Mucosa of rectum (tissue), 2 donors: ENCODE measurements around the gene RHOU.

ENCODE experiments used
- H3K27ac ChIP-seq, 2 donors: one replicate each; pipeline ENCODE4 v1.7.0; 2013; ENCODE audit warnings: inconsistent platforms in 2 of 2, low read depth in 2 of 2, low read length in 2 of 2
- H3K27me3 ChIP-seq, 2 donors: one replicate each; pipeline ENCODE4 v1.7.0; 2013; ENCODE audit warnings: low read length in 2 of 2; ENCODE audit not compliant: control insufficient read depth in 2 of 2, insufficient read depth in 2 of 2
- H3K36me3 ChIP-seq, 2 donors: one replicate each; pipeline ENCODE4 v1.7.0; 2013; ENCODE audit warnings: low read length in 2 of 2; ENCODE audit not compliant: control insufficient read depth in 2 of 2, insufficient read depth in 2 of 2
- H3K4me1 ChIP-seq, 2 donors: one replicate each; pipeline ENCODE4 v1.7.0; 2013; ENCODE audit warnings: low read length in 2 of 2, mild to moderate bottlenecking in 1 of 2; ENCODE audit not compliant: control insufficient read depth in 2 of 2, insufficient read depth in 2 of 2
- H3K4me3 ChIP-seq, 2 donors: one replicate each; pipeline ENCODE4 v1.7.0; 2013; ENCODE audit warnings: low read length in 2 of 2
- H3K9ac ChIP-seq, 2 donors: one replicate each; pipeline ENCODE4 v1.7.0; 2013; ENCODE audit warnings: low read length in 2 of 2, low read depth in 1 of 2, mild to moderate bottlenecking in 1 of 2
- H3K9me3 ChIP-seq, 2 donors: one replicate each; pipeline ENCODE4 v1.7.0; 2013; ENCODE audit warnings: low read length in 2 of 2; ENCODE audit not compliant: control insufficient read depth in 2 of 2
- donor health status: healthy.
- donor health status: Normal muscosa, but diverticular disease.

RHOU gene

DNA sequence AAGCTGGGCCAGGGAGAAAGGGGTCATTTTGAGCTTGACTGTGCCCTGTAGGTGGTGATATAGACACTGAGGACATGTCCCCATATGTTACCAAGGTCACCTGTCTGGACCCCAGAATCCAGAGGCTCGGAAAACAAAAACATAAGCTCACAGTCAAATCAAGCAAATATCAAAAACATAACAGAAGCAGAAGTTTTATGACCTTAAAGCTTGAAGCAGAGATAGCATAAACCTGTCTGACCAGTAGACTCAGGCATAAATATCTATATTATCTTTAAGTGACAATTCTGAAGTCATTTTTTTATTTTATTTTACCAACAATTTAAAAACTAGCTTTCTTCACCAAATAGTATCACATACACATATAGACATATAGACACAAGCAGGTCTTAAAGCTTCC lies 32.8 kb upstream of the RHOU start:
- Histone ChIP-seq H3K36me3 (no peaks in the 10 kb centered on the region), H3K27me3 (no peaks in the 10 kb centered on the region), H3K9me3 (no peaks in the 10 kb centered on the region), H3K9ac (no peak overlapping the region), H3K4me3 (no peak overlapping the region), H3K27ac (no peak overlapping the region), H3K4me1 (peaks cover 2 to 3% of the 10 kb centered on the region in 2 donors)

DNA sequence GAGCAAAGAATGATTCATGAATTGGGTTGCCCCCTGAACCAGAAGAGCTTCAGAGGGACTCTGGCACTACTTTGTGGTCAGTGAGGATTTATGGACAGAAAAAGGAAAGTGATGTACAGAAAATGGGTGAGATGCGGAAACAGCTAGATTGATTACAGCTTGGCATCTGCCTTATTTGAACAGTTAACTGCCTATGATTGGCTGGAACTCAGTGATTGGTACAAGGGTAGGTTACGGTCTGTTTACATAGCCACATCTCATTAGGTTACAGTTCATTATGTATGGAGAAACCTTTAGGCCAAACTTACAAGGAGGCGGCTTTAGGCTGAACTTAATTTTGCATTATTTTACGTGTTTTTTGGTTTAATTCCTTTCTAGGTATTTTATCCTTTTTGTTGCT lies 29.0 kb upstream of the RHOU start:
- H3K9ac ChIP-seq, result no peak overlapping the region
- no peaks in the 10 kb centered on the region for H3K9me3 ChIP-seq
- H3K27ac ChIP-seq, result no peak overlapping the region
- H3K36me3 ChIP-seq, result no peaks in the 10 kb centered on the region
- no peaks in the 10 kb centered on the region for H3K27me3 ChIP-seq
- peaks cover 2 to 3% of the 10 kb centered on the region in 2 donors for H3K4me1 ChIP-seq
- H3K4me3 ChIP-seq, result no peak overlapping the region

DNA sequence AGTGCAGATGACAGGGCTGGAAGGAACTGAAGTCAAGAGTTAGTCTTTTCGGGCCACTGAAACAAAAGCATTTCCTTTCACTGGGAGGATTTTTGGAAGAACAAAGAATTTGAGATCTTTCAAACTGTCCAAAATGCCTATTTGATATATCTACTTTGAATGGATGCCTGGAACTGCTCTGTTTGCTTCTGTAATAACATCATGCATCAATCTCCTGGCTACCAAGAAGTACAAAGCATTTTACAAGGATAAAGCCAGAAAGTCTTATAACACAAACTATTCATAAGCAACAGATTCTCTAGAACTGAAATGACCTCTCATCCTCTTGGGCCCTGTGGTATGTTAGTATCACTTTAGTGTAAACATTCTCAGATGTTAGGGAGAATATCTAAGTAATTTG lies 18.2 kb upstream of the RHOU start:
- no peak overlapping the region for H3K9ac ChIP-seq
- no peak overlapping the region for H3K4me3 ChIP-seq
- H3K27me3 ChIP-seq, result no peaks in the 10 kb centered on the region
- no peaks in the 10 kb centered on the region for H3K36me3 ChIP-seq
- H3K4me1 ChIP-seq, result no peaks in the 10 kb centered on the region
- H3K27ac ChIP-seq, result no peak overlapping the region
- H3K9me3 ChIP-seq, result no peaks in the 10 kb centered on the region

DNA sequence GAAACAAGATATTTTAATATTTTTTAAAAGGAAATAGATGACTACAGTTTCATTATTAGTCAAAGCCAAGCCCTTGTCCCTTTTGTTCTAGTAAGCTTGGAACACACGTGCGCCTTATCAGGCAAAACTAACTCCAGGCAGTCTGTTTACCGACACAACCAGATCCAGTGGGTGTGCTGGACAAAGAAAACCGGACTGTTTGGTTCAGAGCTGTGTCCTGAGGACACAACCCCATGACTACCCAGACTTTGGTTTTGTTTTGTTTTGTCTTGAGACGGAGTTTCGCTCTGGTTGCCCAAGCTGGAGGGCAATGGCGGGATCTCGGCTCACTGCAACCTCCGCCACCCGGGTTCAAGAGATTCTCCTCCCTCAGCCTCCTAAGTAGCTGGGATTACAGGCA lies 13.9 kb upstream of the RHOU start:
- H3K36me3 ChIP-seq, result no peaks in the 10 kb centered on the region
- H3K27me3 ChIP-seq, result no peaks in the 10 kb centered on the region
- H3K9ac ChIP-seq, result no peak overlapping the region
- H3K27ac ChIP-seq, result no peak overlapping the region
- H3K4me3 ChIP-seq, result no peak overlapping the region
- H3K9me3 ChIP-seq, result no peaks in the 10 kb centered on the region
- no peaks in the 10 kb centered on the region for H3K4me1 ChIP-seq

DNA sequence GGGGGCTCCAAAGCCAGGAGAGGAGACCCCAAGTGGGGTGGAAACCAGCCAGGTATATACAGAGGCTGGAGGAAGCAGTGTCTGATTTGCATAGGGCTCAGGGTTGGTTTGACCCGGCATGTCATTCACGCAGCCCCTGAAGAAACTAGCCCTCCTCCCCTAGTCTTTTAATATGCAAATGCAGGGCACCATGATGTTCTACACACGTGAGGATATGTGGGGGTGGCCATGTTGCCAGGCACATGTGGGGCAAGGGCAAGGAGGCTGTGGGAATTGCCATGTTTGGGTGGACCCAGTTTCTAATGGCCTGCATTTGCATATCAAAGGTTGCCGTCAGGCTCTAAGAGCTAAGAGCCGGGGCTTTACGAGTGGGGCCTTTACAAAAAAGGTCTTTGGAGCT lies 12.0 kb upstream of the RHOU start:
- Histone ChIP-seq H3K27me3 (peaks cover 0 to 4% of the 10 kb centered on the region in 2 donors), H3K9me3 (no peaks in the 10 kb centered on the region), H3K9ac (no peak overlapping the region), H3K27ac (no peak overlapping the region), H3K4me3 (no peak overlapping the region), H3K4me1 (no peaks in the 10 kb centered on the region), H3K36me3 (no peaks in the 10 kb centered on the region)

DNA sequence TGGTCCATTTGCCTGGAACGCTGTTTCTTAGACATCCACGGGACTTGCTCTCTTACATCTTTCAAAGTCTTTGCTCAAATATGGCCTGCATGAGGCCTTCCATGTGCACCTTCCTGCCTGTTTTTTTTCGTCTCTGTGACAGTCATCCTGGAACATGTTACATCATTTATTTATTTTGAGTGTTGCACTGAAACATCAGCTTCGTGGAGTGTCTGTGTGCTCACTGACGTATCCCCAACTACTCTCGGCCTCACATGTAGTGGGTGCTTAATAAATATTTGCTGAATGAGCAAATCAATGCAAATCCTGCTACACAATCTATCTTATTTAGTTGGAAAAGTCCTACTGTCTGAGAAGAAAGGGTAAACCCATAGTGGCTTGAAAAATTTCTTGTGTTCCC lies 11.4 kb upstream of the RHOU start:
- Histone ChIP-seq H3K9me3 (no peaks in the 10 kb centered on the region), H3K27ac (no peak overlapping the region), H3K9ac (no peak overlapping the region), H3K27me3 (peaks cover 0 to 4% of the 10 kb centered on the region in 2 donors), H3K4me1 (no peaks in the 10 kb centered on the region), H3K36me3 (no peaks in the 10 kb centered on the region), H3K4me3 (no peak overlapping the region)

DNA sequence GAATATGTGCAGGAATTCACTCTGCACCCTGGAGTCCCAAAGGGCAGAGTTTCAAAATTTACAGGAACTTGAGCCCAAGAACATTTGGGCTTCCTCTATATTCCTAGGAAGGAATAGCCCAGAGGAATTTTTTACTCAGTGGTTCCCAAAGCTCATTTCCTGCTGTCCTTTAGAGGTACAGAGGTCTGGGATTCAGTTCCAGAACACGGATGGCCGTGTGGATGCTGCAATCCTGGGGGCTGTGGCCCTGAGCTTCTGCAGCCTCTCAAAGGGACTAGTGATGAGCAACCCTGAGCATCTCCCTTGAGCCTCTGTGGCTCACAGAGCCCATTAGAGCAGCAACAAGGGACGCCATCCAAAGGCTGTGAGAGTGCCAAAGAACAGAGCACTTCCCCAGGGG lies 10.1 kb upstream of the RHOU start:
- no peak overlapping the region for H3K9ac ChIP-seq
- no peak overlapping the region for H3K27ac ChIP-seq
- no peaks in the 10 kb centered on the region for H3K36me3 ChIP-seq
- no peaks in the 10 kb centered on the region for H3K9me3 ChIP-seq
- H3K27me3 ChIP-seq, result peaks cover 0 to 4% of the 10 kb centered on the region in 2 donors
- no peak overlapping the region for H3K4me3 ChIP-seq
- H3K4me1 ChIP-seq, result no peaks in the 10 kb centered on the region

DNA sequence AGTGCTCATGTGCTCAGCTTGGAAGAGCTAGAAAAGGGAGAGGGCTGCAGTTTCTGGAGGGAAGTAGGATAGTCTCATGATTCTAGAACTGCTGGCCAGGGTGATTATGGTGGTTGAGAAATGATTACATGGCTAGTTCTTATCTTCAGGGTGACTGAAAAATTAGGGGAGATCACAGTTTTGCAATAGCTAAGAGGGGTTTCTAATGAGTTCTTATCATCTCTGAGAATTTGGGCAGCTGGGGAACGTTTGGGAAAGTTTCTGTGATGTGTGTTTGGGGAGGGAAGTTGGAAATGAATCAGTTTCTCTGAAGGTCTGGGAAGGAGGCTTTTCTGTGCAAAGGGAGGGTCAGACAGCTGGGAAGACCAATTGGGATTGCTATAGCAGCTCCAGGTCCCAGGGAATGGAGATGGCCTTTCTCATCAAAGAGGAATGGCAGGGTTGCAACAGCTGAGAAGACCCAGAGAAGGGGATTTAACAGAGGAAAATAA lies 7.6 kb upstream of the RHOU start:
- Histone ChIP-seq H3K4me3 (no peak overlapping the region), H3K27me3 (peaks cover 0 to 11% of the 10 kb centered on the region in 2 donors), H3K27ac (no peak overlapping the region), H3K4me1 (no peaks in the 10 kb centered on the region), H3K9ac (no peak overlapping the region), H3K9me3 (no peaks in the 10 kb centered on the region), H3K36me3 (no peaks in the 10 kb centered on the region)

DNA sequence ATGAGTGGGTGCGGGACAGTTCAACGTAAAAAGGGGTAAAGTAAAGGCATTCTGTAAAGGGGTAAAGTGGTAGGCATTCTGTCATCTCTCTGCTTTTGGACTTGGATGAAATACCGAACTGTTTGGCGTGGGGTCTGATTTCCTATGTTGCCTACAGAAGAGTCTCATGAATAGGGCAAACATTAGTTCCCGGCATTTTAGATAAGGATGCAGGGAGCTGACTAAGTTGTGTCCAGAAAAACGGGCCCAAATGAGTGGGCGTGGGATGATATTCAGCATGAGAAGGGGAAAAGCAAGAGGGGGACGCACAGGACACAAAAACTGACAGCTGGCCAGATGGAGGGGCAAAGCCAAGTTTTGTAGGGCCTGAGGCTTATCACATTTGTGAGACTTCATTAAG lies 2.9 kb upstream of the RHOU start:
- H3K9ac ChIP-seq, result no peak overlapping the region

DNA sequence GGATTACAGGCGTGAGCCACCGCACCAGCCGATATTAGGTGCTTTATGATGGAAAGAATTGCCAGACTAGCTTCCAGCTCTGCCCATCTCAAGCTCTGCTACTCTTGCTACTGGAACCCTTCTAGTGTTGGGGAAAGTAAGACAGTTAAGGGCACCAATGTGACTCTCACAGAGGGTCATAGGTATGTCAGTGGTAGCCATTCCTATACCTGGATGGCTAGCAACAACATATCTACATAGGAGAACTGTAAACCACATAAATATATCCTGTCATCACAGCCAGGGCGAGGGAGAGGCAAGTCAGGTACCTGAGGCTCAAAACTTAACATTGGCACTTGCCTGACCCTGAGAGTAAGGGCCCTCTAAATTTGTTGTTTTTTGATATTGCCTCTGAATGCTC lies 1.7 kb upstream of the RHOU start:
- Histone ChIP-seq H3K27me3 (peaks cover 0 to 7% of the 10 kb centered on the region in 2 donors), H3K4me1 (peaks cover 3 to 6% of the 10 kb centered on the region in 2 donors), H3K36me3 (no peaks in the 10 kb centered on the region), H3K9me3 (no peaks in the 10 kb centered on the region), H3K4me3 (no peak overlapping the region), H3K27ac (no peak overlapping the region), H3K9ac (no peak overlapping the region)

More for the DNA sequence above, 2.9 kb upstream of the RHOU start:
- Histone ChIP-seq H3K27me3 (peaks cover 0 to 7% of the 10 kb centered on the region in 2 donors), H3K4me1 (peaks cover 2 to 3% of the 10 kb centered on the region in 2 donors), H3K9me3 (no peaks in the 10 kb centered on the region), H3K27ac (no peak overlapping the region), H3K4me3 (no peak overlapping the region), H3K36me3 (no peaks in the 10 kb centered on the region)
